C4-2B (cell line): ENCODE results near the gene GRIK2.

Source experiments
- H3K27ac ChIP-seq: fragments of 450-650 bp; 2 replicates; pipeline ENCODE4 v1.5.1; 2017
- ZFX ChIP-seq: fragments of 450-650 bp; IDR thresholded peaks from 2 replicates; pipeline ENCODE4 v1.6.1; 2017
- TF ChIP-seq, protein P1 (sequence below): fragments of 450-650 bp; conservative IDR thresholded peaks from 2 replicates; pipeline ENCODE4 v1.5.1; 2017; ENCODE audit warnings: mild to moderate bottlenecking

GRIK2 gene

GRCh38 chr6:101765281-101765680 is 371.8 kb downstream of the GRIK2 start:
- no peak overlapping the region for H3K27ac ChIP-seq
- TF ChIP-seq, protein P1, sequence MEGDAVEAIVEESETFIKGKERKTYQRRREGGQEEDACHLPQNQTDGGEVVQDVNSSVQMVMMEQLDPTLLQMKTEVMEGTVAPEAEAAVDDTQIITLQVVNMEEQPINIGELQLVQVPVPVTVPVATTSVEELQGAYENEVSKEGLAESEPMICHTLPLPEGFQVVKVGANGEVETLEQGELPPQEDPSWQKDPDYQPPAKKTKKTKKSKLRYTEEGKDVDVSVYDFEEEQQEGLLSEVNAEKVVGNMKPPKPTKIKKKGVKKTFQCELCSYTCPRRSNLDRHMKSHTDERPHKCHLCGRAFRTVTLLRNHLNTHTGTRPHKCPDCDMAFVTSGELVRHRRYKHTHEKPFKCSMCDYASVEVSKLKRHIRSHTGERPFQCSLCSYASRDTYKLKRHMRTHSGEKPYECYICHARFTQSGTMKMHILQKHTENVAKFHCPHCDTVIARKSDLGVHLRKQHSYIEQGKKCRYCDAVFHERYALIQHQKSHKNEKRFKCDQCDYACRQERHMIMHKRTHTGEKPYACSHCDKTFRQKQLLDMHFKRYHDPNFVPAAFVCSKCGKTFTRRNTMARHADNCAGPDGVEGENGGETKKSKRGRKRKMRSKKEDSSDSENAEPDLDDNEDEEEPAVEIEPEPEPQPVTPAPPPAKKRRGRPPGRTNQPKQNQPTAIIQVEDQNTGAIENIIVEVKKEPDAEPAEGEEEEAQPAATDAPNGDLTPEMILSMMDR: no peak
- no peak for TF ChIP-seq ZFX

GRCh38 chr6:101770116-101770515 is 376.6 kb downstream of the GRIK2 start:
- H3K27ac ChIP-seq: no peak overlapping the region
- TF ChIP-seq, protein P1: no peak
- no peak for TF ChIP-seq ZFX

- H3K27ac ChIP-seq: no peak overlapping the region
- TF ChIP-seq ZFX: no peak
- TF ChIP-seq, protein P1: no peak
Measured at GRCh38 chr6:101776919-101777350, 383.4 kb downstream of the GRIK2 start.

GRCh38 chr6:101777646-101778045 is 384.1 kb downstream of the GRIK2 start:
- TF ChIP-seq ZFX: no peak
- TF ChIP-seq, protein P1: no peak
- H3K27ac ChIP-seq: no peak overlapping the region

DNA sequence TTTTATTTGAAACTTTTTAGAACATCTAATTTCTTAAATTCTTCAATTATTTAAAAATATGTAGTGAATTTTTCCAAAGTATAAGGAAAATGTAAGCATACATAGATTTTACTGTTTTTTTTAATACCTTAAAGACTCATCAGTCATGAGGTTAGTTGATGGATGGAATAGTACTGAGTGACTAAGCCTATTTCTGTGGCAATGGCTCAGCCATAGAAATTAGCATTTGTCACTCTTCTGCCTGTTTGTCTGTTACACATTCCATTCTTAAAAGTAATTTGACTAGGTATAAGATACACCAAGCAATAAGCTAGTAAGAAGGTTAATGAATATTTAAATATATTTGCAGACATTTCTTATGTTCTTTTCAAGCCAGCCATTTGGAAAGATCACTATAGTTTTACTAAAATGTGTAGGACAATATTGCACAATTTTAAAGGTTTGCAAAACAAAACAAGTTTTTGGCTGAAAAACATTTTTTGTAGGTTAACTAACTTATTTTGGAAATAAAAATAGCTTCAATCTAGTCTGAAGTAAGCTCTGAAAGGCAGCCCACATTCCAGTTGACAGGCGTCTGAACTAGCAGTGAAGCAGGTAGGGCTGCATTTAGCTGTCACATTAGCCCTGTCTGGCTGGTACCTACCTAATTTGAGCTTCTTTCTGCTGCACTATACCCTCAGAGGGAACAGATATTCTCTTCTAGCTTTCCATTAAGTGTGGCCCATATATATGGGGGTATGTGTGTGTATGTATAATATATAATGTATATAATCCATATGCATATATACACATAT is 385.7 kb downstream of the GRIK2 start:
- TF ChIP-seq ZFX: no peak
- TF ChIP-seq, protein P1: no peak

GRCh38 chr6:101783287-101783686 is 389.8 kb downstream of the GRIK2 start:
- no peak overlapping the region for H3K27ac ChIP-seq
- TF ChIP-seq, protein P1: no peak
- no peak for TF ChIP-seq ZFX

More for the DNA sequence above, 385.7 kb downstream of the GRIK2 start:
- no peak overlapping the region for H3K27ac ChIP-seq

DNA sequence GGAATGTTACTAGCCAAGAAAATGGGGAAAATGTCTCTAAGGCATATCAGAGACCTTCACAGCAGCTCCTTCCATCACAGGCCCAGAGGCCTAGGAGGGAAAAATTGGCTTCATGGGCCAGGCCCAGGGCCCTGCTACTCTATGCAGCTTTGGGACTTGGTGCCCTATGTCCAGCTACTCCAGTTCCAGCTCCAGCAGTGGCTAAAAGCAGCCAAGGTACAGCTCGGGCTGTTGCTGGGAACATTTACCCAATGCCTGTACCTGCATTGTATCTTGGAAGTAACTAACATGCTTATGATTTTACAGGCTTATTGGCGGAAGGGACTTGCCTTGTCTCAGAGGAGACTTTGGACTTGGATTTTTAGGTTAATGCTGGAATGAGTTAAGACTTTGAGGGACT is 390.6 kb downstream of the GRIK2 start:
- TF ChIP-seq ZFX: no peak
- TF ChIP-seq, protein P1: no peak
- no peak overlapping the region for H3K27ac ChIP-seq
